GM21526 (cell line): ENCODE data around the gene GSTM2.

Experiments
- ATAC-seq: cut with Tn5 transposase; IDR thresholded peaks from one replicate; pipeline ENCODE4 v1.9.1; 2021; ENCODE audit warnings: moderate library complexity; ENCODE audit not compliant: unreplicated experiment, low FRiP score

Gene GSTM2

DNA sequence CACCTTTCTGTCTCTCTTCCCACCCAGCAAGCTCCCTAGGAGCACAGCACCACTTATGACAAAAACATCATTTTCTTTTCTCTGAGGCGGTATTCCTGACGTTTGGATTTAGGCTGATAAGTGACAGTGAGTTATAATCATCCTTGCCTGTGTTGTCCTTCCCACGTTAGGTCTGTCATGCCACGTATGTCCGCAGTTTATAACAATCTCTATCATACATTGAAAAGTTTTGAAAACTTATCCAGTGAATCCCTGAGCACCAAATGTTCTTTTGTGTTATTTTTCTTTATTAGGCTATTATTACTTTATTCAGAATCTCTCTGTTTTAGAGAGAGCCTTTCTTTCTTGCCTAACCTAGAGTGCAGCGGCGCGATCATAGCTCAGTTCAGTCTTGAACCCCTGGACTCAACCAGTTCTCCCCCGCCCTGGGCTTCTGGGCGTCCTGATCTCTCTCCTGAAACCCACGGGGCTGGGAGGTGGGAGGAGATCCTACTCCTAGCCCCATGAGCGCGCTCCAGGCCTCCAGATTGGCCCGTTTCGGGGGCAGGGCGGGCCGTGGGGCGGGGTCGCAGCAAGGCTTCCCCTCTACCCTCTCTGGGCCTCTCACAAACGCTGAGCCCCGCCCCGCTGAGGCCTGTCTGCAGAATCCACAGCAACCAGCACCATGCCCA is at the start of gene GSTM2:
GSTM2 (plus strand) TSS at position 606 of the 671 bp plus-strand sequence; CDS start at position 665, 59 bp downstream.
- peak; percentile 81 for ATAC-seq

DNA sequence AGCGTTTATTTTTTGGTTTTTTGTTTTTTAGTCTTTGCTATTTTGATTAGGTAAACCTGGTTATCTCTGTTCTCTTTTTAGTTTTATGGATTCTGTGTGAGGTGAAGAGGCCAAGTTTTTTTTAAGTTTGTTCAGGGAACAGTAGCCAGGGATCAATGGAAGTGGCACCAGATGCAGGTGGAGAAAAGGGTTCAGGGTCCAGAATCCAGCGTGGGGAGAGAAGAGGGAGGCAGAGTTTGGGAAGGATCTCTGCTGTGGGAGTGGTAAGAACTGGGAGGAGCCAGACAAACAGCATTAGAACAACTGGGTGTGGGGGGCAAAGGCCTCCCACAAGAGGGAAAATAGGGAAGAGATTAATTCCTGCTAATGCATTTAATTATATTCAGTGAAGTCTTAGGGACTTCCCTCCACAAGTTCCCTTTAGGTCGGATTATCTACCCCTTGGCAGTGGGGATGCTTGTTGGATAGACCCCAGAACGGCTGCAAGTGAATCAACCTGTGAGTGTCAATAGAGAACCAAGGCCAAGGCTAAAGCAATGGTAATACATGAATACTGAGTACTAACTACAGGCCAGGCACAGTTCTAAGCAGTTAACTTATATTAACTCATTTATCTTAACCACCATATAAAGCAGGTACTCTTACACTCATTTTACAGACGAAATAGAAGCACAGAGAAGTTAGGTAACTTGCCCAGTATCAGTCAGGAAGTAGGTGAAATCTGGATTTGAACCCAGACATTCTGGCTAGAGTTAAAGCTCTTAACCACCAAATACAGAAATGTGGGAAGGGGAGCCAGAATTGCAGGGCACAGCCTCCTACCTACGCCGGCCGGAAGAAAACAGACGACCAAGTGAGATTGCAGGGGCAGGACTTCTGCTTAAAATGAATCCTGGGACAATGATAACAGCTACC is 48.9 kb upstream of the GSTM2 start:
- no peak for ATAC-seq

DNA sequence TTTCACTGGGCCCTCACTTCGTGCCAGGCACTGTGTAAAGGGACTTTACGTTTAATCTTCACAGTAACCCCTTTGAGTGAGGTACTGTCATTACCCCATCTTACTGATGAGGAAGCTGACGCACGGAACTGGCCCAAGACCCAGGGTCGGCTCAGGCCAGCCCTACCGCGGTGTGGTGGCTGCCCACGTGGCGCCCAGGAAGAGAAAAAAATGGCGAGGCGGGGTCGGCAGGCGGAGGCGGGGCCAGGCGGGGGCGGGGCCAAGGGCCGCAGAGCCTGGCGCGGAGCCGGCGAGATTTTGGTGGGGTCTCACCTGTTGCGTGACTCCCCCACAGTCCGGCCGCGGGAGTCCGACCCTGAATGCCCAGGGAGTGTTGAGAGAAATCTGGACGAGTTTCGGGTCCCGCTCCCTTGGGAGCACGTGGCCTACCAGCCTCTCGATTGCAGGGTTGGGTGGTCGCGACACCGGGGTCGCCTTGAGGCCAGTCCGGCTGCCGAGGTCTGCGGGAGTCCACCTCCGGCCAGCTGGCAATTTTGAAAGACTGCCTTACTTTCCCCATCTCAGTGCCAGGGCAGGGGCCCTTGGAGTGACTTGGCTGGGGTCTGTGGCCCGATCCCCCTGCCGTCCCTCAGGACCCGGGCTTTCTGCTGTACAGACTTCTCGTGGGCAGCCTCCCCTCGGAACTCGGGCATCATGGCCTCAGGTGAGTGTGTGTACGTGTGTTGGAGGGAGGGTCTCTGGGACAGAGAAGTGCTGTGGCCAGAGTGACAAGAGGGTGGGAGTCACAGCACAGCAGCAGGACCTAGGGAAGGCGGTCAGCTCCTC is 48.1 kb upstream of the GSTM2 start, which contains the start of the genes AMPD2 and GNAT2:
AMPD2 (plus strand) TSS at position 262 of the 825 bp plus-strand sequence. CDS start 1,339 bp downstream, outside the sequence.
GNAT2 (minus strand) TSS at position 41 of the 825 bp plus-strand sequence. CDS start 6,746 bp downstream, outside the sequence.
- ATAC-seq, result peak; percentile 44

DNA sequence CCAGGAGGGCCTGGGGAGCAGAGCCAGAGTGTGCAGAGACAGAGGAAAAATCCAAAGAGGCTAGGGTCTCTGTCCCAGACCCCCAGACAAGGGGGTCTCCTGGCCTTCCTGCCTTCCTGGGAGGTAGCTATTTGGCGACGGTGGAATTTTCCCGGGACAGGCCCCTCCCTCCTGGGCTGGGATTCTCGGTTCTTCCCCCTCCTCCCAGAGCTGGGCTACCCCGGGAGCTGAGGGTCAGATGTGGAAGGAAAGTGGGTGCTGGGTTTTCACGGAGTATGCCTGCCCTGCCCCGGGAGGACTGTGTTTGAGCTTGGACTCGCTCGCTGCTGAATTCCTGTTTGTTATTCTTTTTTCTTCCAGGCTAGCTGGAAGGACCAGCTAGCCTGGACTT is 47.5 kb upstream of the GSTM2 start:
- no peak for ATAC-seq

DNA sequence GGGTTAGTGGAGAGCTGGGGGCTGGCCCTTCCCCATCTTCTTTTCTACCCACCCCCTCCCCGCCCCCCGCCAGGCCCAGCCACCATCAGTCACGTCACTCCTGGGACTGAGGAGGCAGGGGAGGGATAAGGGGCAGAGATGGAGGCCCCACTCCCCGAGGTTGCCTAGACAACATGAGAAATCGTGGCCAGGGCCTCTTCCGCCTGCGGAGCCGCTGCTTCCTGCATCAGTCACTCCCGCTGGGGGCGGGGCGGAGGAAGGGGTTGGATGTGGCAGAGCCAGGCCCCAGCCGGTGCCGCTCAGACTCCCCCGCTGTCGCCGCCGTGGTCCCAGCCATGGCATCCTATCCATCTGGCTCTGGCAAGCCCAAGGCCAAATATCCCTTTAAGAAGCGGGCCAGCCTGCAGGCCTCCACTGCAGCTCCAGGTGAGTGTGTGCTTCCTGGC is 47.0 kb upstream of the GSTM2 start:
- ATAC-seq, result peak; percentile 61

DNA sequence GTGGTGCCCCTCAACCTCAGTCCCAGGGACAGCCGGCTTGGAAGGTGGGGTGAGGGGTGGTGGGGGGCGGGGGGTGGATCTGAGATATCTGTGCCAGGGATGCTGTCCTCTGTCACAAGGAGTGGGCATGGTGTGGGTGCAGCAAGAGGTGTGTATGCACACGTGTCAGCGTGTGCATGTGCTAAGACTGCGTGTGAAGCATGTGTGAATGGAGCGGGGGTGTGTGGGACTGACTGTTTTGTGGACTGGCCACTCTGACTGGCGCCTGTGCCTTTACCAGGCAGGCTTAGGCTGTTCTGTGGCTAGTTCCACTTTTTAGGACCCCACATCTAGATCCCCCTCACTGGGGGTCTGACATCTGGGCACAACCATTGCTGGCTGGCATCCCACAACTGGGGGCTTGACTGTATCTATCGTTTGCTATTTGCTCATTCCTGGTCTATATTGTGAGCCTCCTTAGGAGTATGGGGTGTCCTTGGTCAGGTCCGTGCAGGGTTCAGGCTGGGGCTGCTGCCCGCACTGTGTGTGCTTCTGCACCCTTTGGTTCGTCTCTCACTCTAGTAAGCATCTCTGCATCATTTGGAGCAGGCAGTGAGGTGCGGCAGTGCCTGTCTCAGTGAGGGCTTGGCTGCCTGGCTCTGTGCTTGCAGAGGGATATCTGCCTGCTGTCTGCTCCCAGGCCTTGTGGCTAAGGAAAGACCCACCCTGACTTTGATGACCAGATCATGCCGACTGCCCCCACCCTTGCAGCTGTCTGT is 46.3 kb upstream of the GSTM2 start:
- no peak for ATAC-seq

DNA sequence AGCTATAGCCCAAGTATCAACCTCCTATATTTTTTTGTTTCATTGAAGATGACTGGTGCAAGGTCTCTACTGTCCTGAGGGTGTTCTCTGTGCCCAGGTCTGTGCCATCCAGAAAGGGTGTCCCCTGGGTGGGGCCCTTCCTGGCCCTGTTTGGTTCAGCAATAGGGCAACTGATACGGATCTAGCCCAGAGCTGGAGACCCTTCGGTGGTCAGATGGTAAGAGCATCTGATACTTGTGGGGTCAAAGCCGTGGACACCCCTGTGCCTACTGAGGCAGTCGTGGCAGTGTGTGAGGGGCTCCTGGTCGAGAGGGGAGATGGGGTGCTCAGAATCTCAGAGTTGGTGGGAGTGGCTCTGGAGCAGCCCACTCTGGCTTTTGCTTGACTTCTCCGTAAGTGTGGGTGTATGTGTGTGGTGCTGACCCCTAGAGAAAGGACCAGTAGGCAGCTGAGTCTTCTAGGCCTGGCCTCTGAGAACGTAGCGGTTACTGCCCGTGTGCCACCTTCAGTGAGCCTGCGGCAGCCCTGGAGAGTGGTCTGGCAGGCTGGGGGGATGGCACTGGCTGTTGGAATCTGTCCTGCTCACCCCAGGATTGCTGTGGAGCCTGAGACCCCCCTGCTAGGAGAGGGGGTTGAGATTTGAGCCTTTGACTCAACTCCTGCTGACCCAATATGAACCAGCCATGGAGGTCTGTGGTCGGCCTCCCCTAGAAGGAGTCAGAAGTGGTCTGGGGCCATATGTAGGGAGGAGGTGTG is 45.5 kb upstream of the GSTM2 start:
- ATAC-seq, result no peak

DNA sequence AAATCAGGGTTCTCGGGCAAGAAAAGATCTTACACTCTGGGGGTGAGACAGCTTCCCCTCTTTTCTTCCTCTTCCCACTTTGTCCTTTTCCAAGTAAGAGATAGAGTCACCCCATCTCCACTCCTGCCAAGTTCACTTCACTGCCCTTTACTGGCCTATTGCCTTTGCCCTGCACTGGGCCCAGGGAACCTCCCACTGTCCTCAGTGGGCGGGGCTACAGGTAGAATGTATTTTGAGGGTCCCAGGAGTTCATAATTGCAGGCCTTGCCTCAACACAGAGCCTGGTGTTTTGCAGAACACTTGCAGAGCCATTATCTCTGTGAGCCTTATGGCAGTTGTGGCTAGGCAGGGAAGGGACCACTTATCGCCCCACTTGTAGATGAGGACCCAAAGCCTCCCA is 45.0 kb upstream of the GSTM2 start:
- ATAC-seq, result no peak

DNA sequence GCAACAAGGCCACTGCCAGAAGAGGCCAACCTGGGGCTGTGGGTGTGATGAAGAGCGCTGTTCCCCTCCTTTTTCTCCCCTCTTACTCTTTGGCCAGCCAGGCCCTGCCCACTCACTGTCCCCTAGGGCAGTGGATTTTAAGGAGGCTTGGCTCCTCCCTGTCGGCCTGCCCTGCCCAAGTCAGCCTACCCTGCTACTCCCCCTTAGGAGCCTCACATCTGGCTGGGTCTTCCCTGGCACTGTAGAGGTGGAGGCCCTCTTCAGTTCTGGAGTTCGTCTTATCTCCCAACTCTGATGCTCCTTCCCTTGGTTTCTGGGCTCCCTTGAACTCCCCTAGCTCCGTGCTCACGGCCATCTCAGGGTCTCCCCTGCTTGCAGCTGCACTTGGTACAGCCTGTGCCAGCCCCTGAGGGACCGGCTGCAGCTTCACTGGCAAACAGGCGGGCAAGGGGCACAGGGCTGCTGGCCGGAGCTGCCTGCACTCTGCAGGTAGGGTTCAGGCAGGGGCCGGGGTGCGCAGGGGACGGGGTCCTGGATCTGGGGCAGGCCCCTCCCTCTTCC is 44.2 kb upstream of the GSTM2 start:
- ATAC-seq, result no peak

DNA sequence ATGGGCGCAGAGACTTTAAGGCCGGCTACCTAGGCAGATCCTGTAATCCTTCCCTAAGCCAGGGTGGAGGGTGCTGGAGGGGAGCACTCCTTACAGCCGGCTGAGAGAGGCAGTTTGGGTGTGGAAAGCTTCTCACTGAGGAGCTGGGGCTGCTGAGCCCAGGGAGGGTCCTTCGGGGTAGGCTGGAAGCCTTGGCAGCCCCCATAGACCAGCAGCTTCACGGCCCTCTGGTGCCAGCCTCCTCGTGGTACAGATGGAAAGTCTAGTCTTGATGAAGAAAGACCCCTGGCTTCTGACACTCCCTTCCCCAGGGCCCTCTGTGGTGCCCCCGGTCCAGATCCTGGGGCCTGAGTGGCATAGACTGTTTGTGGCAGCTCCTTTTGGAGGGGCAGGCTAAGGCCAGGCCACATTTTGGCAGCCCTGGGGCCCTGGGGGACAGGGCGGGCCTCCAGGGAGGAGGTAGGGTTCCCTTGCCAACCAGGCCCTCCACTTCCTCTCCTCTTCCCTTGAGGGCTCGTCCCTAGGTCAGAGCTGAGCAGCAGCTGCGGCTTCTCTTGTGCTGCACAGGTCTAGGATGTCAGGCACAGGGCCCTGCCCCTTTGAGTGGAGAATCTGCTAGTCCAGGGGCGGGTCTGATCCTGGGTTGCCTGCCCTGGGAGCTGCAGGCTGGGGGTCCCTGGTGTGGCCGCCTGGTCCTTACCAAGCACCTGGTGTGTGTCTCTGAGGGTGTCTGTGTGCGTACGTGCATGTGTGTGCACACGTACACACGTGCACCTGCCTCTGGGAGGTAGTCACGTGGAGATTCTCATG is 43.5 kb upstream of the GSTM2 start:
- no peak for ATAC-seq

DNA sequence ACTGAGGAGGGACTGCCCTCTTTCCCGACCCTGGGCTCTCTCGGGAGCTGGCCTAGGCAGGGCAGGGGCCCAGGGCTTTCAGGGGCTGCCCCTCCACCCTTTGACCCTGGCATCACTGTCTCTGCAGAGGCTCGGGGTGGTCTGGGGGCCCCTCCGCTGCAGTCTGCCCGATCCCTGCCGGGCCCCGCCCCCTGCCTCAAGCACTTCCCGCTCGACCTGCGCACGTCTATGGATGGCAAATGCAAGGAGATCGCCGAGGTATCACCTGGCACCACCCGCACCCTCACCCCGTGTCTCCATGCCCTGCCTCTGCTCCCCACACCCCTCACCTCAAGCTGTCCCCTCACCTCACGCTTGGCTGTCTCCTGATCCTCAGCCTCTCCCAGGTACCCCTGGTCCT is 42.7 kb upstream of the GSTM2 start:
- no peak for ATAC-seq

DNA sequence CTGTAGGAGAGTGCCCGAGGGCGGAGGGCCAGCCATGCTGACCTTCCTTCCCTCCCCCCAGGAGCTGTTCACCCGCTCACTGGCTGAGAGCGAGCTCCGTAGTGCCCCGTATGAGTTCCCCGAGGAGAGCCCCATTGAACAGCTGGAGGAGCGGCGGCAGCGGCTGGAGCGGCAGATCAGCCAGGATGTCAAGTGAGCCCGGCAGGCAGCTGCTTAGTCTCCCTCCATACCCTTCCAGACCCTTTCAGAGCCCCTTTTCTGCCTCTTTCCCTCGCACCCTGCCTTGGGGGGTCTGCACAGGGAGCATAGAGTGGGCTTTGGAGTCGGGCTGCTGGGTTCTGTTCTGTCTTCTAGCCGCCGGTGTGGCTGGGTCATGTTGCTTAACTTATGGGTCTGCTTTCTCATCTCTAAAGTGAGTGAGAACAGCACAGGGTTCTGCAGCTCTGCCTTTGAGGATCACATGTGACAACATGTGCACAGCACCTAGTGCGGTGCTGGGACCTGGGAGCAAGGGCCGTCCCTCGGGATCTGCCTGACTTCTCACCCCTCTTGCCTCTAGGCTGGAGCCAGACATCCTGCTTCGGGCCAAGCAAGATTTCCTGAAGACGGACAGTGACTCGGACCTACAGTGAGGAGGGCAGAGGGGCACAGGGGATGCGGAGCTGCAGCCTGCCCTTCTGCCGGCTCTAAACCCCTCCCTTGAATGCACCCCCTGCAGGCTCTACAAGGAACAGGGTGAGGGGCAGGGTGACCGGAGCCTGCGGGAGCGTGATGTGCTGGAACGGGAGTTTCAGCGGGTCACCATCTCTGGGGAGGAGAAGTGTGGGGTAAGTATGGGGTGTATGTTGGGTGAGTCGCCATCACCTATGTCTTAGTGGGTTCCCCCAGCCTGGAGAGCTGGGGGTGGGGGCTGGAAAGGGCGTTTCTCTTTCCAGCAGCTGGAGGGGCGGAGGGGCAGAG is 42.0 kb upstream of the GSTM2 start:
- ATAC-seq, result no peak

DNA sequence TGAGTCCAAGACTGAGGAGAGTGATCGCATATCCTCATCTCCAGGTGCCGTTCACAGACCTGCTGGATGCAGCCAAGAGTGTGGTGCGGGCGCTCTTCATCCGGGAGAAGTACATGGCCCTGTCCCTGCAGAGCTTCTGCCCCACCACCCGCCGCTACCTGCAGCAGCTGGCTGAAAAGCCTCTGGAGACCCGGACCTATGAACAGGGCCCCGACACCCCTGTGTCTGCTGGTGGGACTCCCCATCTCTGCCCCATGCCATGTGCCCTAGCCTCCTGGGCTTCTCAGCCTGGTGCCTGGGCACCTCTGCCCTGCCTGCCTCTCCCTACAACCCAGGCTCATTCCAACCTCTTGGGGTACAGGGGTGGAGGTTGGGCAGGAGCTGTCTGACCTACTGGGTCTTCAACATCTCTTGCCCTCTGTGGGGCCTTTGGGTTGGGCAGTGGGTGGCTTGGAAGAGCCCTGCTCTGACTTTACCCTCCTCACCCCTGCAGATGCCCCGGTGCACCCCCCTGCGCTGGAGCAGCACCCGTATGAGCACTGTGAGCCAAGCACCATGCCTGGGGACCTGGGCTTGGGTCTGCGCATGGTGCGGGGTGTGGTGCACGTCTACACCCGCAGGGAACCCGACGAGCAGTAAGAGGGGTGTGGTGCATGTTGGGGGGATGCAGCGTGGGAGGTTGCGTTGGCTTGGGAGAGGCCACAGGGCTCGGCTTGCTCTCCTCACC is 41.0 kb upstream of the GSTM2 start:
- ATAC-seq, result no peak

DNA sequence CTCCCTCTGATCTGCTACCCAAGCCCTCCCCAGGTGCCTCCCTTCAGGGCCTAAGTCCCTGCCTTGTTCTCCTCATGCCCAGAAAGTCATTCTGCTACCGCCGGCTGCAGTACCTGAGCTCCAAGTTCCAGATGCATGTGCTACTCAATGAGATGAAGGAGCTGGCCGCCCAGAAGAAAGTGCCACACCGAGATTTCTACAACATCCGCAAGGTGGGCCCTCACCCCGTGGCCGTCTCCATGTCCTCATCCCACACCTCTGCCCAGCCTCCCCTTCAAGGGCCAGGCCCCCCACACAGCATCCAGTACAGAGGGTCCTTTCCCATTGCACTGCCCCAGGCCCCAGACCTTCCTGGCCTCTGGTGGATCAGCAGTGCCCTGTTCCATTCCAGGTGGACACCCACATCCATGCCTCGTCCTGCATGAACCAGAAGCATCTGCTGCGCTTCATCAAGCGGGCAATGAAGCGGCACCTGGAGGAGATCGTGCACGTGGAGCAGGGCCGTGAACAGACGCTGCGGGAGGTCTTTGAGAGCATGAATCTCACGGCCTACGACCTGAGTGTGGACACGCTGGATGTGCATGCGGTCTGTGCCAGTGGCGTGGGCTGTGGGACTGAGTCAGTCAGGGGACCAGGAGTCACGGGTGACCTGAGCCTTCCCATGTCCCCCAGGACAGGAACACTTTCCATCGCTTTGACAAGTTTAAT is 40.0 kb upstream of the GSTM2 start:
- ATAC-seq, result no peak

DNA sequence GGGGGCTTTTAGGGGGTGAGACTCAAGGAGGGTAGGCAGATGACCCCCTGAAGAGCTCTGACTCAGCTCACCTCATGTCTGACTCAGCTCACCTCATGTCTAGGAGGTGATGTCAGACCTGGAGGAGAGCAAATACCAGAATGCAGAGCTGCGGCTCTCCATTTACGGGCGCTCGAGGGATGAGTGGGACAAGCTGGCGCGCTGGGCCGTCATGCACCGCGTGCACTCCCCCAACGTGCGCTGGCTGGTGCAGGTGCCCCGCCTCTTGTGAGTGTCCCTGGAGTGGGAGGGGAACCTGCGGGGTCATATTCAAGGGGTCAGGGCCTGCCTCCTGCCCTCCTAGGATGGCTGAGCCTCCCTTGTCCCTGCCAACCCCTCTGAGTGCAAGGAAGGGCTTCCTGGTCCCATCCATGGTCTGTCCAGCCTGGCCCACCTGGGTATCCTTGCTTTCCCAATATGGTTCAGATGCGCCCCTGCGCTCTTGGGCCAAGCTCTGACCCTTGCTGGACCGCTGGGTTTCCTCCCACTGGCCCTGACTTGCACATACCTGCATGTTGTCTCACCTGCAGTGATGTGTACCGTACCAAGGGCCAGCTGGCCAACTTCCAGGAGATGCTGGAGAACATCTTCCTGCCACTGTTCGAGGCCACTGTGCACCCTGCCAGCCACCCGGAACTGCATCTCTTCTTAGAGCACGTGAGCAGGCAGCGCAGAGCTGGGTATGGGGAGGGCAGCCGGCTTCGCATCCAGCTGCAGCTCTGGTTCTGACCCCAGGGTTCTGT is 39.1 kb upstream of the GSTM2 start:
- ATAC-seq, result no peak
